HG03159 (cell line): ENCODE data around the gene TMPRSS2.

Experiments used
- ATAC-seq: cut with Tn5 transposase; IDR thresholded peaks from one replicate; pipeline ENCODE4 v1.9.1; 2021; ENCODE audit warnings: mild to moderate bottlenecking, moderate library complexity; ENCODE audit not compliant: unreplicated experiment

The TMPRSS2 gene

GRCh38 chr21:41482980-41483379 is 25.0 kb downstream of the TMPRSS2 start:
- ATAC-seq: no peak

DNA sequence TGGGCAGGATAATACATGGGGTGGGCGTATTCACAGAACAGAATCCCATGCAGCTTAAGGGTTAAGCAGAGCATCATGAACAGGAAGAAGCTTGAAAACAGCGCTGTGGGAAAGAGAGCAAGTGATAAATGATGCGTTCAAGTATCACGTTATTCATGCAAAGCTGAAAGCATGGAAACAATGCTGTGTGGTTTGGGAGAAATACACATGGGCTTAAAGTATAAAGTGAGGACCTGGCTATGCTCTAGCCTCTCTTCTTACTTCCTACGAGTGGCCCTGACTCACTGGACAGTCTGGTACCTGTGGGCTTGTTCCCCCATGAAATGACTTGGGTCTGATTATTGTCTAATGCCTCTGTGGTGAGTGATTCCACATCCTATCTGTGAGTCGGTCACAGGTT is 25.7 kb downstream of the TMPRSS2 start:
- no peak for ATAC-seq

DNA sequence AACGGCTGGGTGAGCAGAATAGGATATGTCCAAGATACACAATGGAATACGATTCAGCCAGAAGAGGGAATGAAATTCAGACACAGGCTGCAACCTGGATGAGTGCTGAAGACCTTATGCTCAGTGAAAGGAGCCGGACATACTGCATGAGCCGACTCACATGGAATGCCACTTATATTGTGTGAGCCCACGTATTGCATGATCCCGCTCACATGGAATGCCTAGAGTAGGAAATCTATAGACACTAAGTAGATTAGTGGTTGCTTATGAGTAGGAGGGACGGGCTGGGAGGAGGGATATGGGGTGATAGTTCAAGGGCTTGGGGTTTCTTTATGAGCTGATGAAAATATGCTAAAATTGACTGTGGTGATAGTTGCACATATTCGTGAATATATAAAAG is 26.8 kb downstream of the TMPRSS2 start:
- ATAC-seq: no peak

DNA sequence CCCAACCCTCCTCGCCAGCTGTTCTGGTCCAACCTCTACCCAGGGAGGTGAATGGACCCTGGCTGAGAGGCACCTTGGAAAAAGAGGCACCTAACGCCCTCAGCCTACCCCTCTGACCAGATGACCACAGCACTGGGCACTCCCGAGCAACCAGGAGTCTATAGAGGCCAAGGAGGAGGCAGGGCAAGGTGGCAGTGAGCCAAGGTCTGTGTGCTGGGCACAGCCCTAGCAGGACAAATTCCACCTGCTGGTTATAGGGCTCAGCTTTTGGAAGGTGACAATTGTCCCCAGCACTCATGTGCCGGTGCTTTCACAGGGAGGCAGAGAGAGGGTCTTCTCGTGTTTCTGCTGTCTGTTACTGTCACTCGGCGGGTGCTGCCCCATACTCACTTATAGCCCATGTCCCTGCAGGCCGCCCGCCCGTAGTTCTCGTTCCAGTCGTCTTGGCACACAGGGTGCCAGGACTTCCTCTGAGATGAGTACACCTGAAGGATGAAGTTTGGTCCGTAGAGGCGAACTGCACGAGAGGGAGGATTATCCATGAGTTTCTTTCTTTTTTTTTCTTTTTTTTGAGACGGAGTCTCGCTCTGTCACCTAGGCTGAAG is 27.8 kb downstream of the TMPRSS2 start:
- no peak for ATAC-seq

DNA sequence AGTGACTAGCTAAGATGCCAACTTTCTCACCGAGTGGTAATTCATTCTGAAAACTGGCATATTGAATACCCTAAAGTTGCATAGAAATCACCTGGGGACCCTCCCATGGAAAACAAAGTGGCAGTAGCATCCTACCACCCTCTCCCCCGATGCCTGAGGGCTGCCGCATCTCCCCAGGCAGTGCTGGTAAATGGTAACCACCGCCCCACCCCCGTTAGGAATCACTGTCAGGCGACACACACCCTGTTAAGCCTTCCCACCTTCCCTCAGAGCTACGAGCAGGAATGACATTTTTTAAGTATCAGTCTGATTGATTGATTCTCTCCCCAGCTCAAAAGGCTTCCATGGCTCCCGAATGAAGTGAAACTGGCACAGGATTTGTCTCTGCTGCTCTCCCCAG is 28.3 kb downstream of the TMPRSS2 start:
- ATAC-seq: no peak

DNA sequence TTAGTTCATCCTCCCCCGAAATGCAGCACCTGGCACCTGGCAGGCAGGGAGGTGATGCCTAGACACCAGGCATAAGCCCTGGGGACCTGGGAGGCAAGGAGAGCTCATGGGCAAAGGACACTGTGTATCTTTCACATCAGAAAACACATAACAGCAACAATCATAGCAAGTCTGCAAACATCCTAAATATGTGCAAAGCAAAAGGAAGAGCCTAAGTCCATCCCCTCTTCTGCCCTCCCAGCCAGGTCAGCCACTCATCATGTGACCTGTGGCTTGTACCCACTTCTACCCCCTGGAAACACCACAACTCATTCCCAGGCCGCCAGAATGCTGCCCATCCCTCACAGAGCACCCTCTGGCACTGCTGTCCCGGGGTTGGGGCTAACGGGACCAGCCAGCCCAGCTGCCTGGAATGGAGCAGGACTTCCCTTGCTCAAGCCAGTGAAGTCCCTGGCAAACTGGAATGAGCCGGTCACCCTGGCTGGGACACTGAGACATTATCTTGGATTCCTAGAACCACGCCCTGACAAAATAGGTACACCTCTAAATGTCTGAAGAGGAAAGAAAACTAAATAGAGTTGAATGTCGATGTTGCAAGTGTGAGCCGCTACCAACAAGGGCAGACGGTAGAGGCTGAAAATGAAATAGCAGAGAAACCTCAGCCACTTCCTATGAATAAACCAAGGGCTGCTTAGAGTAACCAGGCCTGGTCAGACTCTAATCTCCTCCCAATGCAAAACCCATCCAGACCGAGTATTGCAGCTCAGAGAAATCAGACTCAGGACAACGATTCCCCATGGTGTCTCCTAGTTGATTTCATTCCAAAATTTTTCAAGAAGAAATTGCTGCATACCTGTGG is 29.4 kb downstream of the TMPRSS2 start:
- no peak for ATAC-seq

GRCh38 chr21:41477641-41478318 is 30.2 kb downstream of the TMPRSS2 start:
- no peak for ATAC-seq

DNA sequence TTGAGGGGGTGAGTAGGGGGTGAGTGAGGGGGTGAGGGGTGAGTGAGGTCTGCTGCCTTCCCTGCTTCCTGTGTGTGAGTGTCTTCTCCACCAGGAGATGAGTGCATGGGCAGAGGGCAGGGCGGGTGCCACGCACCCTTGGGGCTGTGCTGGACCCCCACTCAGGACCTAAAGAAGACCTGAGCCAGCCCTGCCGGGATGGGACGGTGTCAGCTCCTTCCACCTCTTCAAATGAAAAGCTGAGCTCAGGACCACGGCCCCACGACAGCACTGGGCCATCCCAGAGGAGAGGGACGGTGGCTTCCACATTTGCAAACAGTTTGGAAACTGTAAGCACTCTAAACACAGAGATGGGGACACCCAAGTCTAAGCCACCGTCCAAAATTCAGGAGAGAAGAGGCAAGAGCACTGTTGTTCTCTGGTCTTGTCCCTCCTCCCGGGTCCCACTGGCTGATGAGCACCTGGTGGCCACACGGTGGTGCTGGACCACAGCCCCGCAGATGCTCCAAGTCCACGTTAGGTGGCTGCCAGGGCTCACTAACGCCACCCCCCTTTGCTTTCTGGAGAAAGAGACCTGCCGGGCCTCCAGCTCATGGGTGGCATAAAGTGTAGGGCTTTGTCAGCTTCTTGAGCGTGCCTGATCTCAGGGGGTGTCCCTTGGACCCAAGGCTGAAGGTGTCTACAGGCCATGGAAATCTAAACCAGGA is 32.1 kb downstream of the TMPRSS2 start:
- no peak for ATAC-seq

GRCh38 chr21:41472753-41473548 is 35.0 kb downstream of the TMPRSS2 start:
- no peak for ATAC-seq

DNA sequence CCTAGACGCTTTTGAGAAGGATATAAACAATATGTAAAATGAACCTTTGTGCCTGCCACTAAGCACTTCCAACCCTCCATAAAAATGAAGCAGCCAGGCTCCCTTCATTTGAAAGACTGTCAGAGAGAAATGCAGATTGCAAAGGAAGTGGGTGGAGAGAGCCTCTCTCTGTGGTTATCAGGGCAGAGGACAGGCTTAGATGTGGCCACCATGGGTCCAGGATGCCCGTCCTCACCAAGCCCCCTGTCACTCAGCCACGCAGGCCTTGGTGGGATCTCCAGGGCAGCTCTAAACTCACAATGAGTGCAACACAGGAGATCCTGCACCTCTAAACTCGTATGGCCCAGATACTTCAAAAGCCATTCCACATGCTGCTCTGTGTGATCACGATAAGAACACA is 37.9 kb downstream of the TMPRSS2 start:
- ATAC-seq: no peak

DNA sequence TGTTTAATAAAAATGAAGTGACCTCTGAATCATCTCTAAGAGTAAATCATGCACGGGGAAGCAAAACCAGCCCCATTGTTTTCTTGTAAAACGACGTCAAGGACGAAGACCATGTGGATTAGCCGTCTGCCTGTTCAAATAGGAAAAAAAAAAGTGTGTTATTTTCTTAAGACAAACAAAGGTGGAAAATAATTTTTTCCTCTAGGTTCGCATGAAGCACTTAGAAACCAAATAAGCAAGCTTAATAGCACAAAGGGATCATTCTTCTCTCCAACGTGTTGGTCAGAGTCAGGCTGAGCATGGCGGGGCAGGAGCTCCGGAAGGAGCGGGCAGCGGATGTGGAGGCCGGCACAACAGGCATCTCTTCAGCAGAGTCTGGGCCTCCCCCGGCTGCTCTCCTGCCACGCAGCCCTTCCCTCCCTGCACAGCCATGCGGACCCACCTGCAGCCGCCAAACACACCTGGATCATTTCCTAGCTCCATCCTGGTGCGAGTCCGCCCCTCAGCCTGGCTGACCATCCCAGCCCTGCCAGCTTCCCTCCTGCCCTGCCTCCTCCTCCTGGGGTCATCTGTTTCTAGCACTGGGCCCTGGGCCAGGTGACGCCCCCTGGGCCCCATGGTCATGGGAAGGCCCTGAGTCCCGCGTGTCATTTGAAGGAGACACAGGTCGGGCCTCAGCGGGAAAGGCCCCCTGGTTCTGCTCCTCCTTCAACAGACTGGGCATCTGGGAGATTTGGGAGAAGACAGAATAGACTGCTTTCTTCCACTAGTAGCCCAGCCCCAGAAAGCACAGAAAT is 41.7 kb downstream of the TMPRSS2 start:
- no peak for ATAC-seq

GRCh38 chr21:41465176-41465781 is 42.7 kb downstream of the TMPRSS2 start:
- ATAC-seq: no peak

DNA sequence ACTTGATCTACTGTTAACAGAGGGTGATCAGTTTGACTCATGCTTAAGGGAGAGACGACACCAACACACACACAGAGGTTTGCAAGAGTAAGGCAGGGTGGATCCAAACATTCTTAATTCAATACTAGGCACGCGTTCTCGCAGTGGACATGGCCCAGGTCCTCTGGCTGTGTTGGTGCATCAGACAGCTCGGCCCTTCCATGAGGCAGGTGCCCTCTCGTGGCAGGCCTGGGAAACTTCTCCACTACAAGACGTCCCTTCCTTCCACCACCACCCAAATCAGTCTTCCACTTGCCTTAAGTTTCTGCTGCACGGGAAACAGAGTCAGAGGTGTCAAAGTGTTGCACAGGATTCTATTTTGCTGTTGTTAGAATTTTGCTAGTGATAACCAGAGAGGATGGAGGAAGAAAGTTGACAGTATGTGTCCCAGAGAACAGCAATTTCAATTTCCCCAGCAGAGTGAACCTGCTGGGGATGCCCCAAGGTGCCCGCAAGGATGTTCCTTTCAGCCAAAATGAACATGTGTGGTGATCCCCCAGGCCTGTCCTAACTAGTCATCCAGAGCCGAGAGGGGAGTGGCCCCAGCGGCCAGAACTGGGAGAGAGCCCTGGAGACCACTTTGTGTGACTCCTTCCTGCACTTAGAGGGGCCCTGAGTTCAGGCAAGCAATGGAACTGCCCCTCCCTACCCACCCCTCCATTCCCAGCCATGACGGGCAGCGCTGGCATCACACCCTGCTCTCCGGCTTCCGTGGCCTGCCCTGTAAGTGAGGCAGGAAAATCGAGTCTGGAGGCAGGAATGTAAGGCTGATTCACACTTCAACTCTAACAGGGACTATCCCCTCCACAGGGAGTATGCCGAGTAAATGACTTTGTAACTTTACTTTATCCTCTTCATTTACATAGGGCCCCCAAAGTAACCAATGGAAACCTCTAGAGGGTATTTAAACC is 47.1 kb downstream of the TMPRSS2 start:
- peak; percentile 56 for ATAC-seq

- ATAC-seq: peak; percentile 3
These were observed 47.9 kb downstream of the TMPRSS2 start for GRCh38 chr21:41459884-41460534.

GRCh38 chr21:41458559-41458958 is 49.4 kb downstream of the TMPRSS2 start:
- no peak for ATAC-seq

GRCh38 chr21:41458121-41458520 is 49.8 kb downstream of the TMPRSS2 start:
- no peak for ATAC-seq

GRCh38 chr21:41453761-41454160 is 54.2 kb downstream of the TMPRSS2 start:
- no peak for ATAC-seq

DNA sequence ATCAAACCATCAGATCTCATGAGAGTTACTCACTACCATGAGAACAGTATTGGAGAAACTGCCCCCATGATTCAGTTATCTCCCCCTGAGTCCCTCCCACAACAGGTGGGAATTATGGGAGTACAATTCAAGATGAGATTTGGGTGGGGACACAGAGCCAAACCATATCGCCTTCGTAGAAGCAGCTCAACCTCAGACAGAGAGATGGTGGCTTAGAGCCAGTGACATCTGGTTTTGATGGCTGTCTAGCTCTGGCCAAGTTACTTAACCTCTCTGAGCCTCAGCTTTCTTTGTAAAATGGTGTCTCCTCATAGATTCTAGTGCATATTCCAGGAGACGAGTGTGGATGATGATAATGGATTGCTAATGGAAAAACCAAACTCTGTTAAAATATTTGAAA is 54.8 kb downstream of the TMPRSS2 start:
- no peak for ATAC-seq
